SK-N-SH (cell line): ENCODE measurements around the gene TAB3.

Experiments used
- EP300 ChIP-seq, 2 experiments: IDR thresholded peaks; 2 replicates each; pipeline versions ENCODE4 v1.4.0 to v1.6.1; 2012; ENCODE audit warnings: borderline replicate concordance in 1 of 2, low read depth in 1 of 2, low read length in 1 of 2
- FOXJ3 ChIP-seq: sonication (generic); formaldehyde crosslinking; IDR thresholded peaks from 2 replicates; pipeline ENCODE4 v1.5.1; 2020; ENCODE audit warnings: mild to moderate bottlenecking, missing genetic modification reagents
- NFIC ChIP-seq: IDR thresholded peaks from 2 replicates; pipeline ENCODE4 v1.4.0; 2012; ENCODE audit warnings: borderline replicate concordance
- SIN3A ChIP-seq: IDR thresholded peaks from 2 replicates; pipeline ENCODE4 v1.6.1; 2012; ENCODE audit warnings: low read depth, mild to moderate bottlenecking, low read length, moderate library complexity, borderline replicate concordance
- TAF1 ChIP-seq: IDR thresholded peaks from 2 replicates; pipeline ENCODE4 v1.6.1; 2012; ENCODE audit warnings: low read depth, mild to moderate bottlenecking, low read length, moderate library complexity, borderline replicate concordance
- TF ChIP-seq, protein P1 (sequence below): IDR thresholded peaks from 2 replicates; pipeline ENCODE4 v1.6.1; 2012; ENCODE audit warnings: mild to moderate bottlenecking, low read depth, low read length, moderate library complexity
- TF ChIP-seq, protein P2 (sequence below): fragments of 200-600 bp; sonication (generic); IDR thresholded peaks from 2 replicates; pipeline ENCODE4 v1.6.1; 2017; ENCODE audit warnings: antibody characterized with exemption, mild to moderate bottlenecking, moderate library complexity

DNA sequence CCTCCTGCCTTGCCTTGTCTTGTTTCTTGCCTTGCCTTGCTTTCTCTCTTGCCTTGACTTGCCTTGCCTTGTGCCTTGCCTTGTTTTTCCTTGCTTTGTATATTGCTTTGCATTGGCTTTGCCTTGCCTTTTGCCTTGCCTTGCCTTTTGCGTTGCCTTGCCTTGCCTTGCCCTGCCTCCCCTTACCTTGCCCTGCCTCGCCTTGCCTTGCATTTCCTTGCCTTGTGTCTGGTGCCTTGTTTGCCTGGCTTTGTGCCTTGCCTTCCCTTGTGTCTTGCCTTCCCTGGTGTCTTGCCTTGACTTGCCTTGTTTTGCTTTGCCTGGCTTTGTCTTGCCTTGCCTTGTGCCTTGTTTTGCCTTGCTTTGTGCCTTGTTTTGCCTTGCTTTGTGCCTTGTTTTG lies 89.7 kb downstream of the TAB3 start:
- TF ChIP-seq, protein P1, sequence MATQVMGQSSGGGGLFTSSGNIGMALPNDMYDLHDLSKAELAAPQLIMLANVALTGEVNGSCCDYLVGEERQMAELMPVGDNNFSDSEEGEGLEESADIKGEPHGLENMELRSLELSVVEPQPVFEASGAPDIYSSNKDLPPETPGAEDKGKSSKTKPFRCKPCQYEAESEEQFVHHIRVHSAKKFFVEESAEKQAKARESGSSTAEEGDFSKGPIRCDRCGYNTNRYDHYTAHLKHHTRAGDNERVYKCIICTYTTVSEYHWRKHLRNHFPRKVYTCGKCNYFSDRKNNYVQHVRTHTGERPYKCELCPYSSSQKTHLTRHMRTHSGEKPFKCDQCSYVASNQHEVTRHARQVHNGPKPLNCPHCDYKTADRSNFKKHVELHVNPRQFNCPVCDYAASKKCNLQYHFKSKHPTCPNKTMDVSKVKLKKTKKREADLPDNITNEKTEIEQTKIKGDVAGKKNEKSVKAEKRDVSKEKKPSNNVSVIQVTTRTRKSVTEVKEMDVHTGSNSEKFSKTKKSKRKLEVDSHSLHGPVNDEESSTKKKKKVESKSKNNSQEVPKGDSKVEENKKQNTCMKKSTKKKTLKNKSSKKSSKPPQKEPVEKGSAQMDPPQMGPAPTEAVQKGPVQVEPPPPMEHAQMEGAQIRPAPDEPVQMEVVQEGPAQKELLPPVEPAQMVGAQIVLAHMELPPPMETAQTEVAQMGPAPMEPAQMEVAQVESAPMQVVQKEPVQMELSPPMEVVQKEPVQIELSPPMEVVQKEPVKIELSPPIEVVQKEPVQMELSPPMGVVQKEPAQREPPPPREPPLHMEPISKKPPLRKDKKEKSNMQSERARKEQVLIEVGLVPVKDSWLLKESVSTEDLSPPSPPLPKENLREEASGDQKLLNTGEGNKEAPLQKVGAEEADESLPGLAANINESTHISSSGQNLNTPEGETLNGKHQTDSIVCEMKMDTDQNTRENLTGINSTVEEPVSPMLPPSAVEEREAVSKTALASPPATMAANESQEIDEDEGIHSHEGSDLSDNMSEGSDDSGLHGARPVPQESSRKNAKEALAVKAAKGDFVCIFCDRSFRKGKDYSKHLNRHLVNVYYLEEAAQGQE = no peak
- TF ChIP-seq NFIC (no peak), FOXJ3 (no peak), SIN3A (no peak), EP300 (IDR thresholded peaks at IDR 0.05; ENCODE audit: borderline replicate concordance in 1 of 2, low read depth in 1 of 2, low read length in 1 of 2) (no peak), TAF1 (no peak)
- TF ChIP-seq, protein P2, sequence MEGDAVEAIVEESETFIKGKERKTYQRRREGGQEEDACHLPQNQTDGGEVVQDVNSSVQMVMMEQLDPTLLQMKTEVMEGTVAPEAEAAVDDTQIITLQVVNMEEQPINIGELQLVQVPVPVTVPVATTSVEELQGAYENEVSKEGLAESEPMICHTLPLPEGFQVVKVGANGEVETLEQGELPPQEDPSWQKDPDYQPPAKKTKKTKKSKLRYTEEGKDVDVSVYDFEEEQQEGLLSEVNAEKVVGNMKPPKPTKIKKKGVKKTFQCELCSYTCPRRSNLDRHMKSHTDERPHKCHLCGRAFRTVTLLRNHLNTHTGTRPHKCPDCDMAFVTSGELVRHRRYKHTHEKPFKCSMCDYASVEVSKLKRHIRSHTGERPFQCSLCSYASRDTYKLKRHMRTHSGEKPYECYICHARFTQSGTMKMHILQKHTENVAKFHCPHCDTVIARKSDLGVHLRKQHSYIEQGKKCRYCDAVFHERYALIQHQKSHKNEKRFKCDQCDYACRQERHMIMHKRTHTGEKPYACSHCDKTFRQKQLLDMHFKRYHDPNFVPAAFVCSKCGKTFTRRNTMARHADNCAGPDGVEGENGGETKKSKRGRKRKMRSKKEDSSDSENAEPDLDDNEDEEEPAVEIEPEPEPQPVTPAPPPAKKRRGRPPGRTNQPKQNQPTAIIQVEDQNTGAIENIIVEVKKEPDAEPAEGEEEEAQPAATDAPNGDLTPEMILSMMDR = no peak
